LHCN-M2 (cell line): ENCODE measurements around the gene NTRK1. TPM values are rescaled to one million over a fixed set of nuclear protein-coding genes. Genes with fewer than 3 reads are reported as not detected.
A peak's percentile ranks its signal among the peaks of the same experiment; 100 is the strongest.
"Not testable (repeated sequence)": the region's sequence is repeated elsewhere in the genome, so short reads cannot be mapped to it uniquely, and the experiment has no call there.

Experiments used
- DNase-seq: peaks from one replicate; pipeline ENCODE4 v3.0.0-alpha.2; 2012; ENCODE audit warnings: low read depth
- total RNA-seq: library from RNA; depleted of rRNA; stranded (reverse); fragments of >200 nt; gene quantifications from 2 replicates; pipeline ENCODE4 v1.2.3, GENCODE V29; 2014

The NTRK1 gene
- total RNA-seq, 1 experiment from 2014 or later = not detected

- DNase-seq = no peak
Measured at GRCh38 chr1:156912861-156913808, 52.5 kb downstream of the NTRK1 start.

- no peak for DNase-seq
Measured at GRCh38 chr1:156913809-156914387, 53.2 kb downstream of the NTRK1 start.

- DNase-seq = no peak
Measured at GRCh38 chr1:156914440-156914856, 53.8 kb downstream of the NTRK1 start.

- DNase-seq = peak; percentile 56
Measured at GRCh38 chr1:156920233-156921052, 59.8 kb downstream of the NTRK1 start, which contains the start of gene LRRC71. Gene LRRC71 (plus strand): TSS chr1:156920632. CDS start chr1:156920804, 172 bp downstream.

- DNase-seq = no peak
Measured at GRCh38 chr1:156921053-156921529, 60.4 kb downstream of the NTRK1 start.

- no peak for DNase-seq
Measured at GRCh38 chr1:156922986-156923669, 62.5 kb downstream of the NTRK1 start.

GRCh38 chr1:156923670-156924477 lies 63.2 kb downstream of the NTRK1 start:
- no peak for DNase-seq

- DNase-seq = no peak
Measured at GRCh38 chr1:156924478-156925153, 64.0 kb downstream of the NTRK1 start.

GRCh38 chr1:156925154-156926010 lies 64.7 kb downstream of the NTRK1 start:
- DNase-seq = no peak

- peak; percentile 86 for DNase-seq
Measured at GRCh38 chr1:156926175-156926574, 65.5 kb downstream of the NTRK1 start.

- DNase-seq = not testable (repeated sequence)
Measured at GRCh38 chr1:156926695-156927094, 66.0 kb downstream of the NTRK1 start.

- peak; percentile 58 for DNase-seq
Measured at GRCh38 chr1:156927215-156928042, 66.8 kb downstream of the NTRK1 start.

- DNase-seq = no peak
Measured at GRCh38 chr1:156928043-156928602, 67.5 kb downstream of the NTRK1 start.

- DNase-seq = no peak
Measured at GRCh38 chr1:156929596-156930238, 69.1 kb downstream of the NTRK1 start.

GRCh38 chr1:156930483-156930882 lies 69.8 kb downstream of the NTRK1 start:
- no peak for DNase-seq
